ENCODE measurements around the gene CERKL.
A peak's percentile ranks its signal among the peaks of the same experiment; 100 is the strongest.

Gene CERKL

GRCh38 chr2:181680937-181681811 is 24.3 kb upstream of the CERKL start:
- no peak overlapping the region for H3K14ac ChIP-seq (ENCODE audit: low read length)
- H2AK5ac ChIP-seq (ENCODE audit: low read depth, low read length), result no peak overlapping the region
- H3K4me1 ChIP-seq (ENCODE audit: control insufficient read depth in 2 of 2, insufficient read depth in 1 of 2, low read depth in 1 of 2, low read length in 2 of 2), result peaks cover 13 to 17% of the 10 kb centered on the region in 2 donors
- peak overlapping the region; percentile 23 to 45 for H3K4me3 ChIP-seq (ENCODE audit: low read length in 2 of 2)
- no peak overlapping the region for H3K4ac ChIP-seq (ENCODE audit: low read length)
- peak overlapping the region; percentile 70 for H2AFZ ChIP-seq (ENCODE audit: low read length)
- no CpG with 5 or more reads among the region's 38 CpGs for WGBS, 2 donors (ENCODE audit: extremely low coverage in 2 of 2, insufficient read length in 2 of 2, insufficient replicate concordance in 1 of 2)
- DNase-seq (ENCODE audit: low spot score), result no peak
- H3K9ac ChIP-seq (ENCODE audit: low read depth, low read length, poor library complexity), result no peak overlapping the region
- no peak overlapping the region for H3K27ac ChIP-seq (replicated peaks; ENCODE audit: low read length)
- peaks cover 30 to 95% (median 79%) of the 10 kb centered on the region in 3 experiments for H3K27me3 ChIP-seq (ENCODE audit: control insufficient read depth in 3 of 3, insufficient read depth in 3 of 3, low read depth in 1 of 3, low read length in 3 of 3)
- H2BK12ac ChIP-seq (ENCODE audit: low read length), result no peak overlapping the region
- H3K23ac ChIP-seq (ENCODE audit: low read depth, low read length, poor library complexity), result peak overlapping the region; percentile 16
- no peaks in the 10 kb centered on the region for H3K36me3 ChIP-seq (replicated peaks in 1 of 2; ENCODE audit: control insufficient read depth in 2 of 2, insufficient read depth in 2 of 2, low read length in 2 of 2)
- H4K8ac ChIP-seq (ENCODE audit: low read depth, low read length), result no peak overlapping the region
- H3K4me2 ChIP-seq (ENCODE audit: insufficient read depth, low read length, poor library complexity, severe bottlenecking), result peak overlapping the region; percentile 56
- no peak overlapping the region for H4K91ac ChIP-seq (ENCODE audit: low read depth, low read length, poor library complexity)
- H2BK5ac ChIP-seq (ENCODE audit: low read length), result no peak overlapping the region
- H3K18ac ChIP-seq (ENCODE audit: low read length), result no peak overlapping the region
- no peaks in the 10 kb centered on the region for H3K79me1 ChIP-seq (ENCODE audit: low read depth, low read length)
- H3K9me3 ChIP-seq (replicated peaks in 1 of 2; ENCODE audit: control insufficient read depth in 2 of 2, insufficient read depth in 1 of 2, low read depth in 1 of 2, low read length in 2 of 2), result peaks cover 2 to 6% of the 10 kb centered on the region in 2 donors
- H2BK120ac ChIP-seq (ENCODE audit: low read depth, low read length), result no peak overlapping the region
- no peak overlapping the region for H2BK15ac ChIP-seq (ENCODE audit: low read length)

DNA sequence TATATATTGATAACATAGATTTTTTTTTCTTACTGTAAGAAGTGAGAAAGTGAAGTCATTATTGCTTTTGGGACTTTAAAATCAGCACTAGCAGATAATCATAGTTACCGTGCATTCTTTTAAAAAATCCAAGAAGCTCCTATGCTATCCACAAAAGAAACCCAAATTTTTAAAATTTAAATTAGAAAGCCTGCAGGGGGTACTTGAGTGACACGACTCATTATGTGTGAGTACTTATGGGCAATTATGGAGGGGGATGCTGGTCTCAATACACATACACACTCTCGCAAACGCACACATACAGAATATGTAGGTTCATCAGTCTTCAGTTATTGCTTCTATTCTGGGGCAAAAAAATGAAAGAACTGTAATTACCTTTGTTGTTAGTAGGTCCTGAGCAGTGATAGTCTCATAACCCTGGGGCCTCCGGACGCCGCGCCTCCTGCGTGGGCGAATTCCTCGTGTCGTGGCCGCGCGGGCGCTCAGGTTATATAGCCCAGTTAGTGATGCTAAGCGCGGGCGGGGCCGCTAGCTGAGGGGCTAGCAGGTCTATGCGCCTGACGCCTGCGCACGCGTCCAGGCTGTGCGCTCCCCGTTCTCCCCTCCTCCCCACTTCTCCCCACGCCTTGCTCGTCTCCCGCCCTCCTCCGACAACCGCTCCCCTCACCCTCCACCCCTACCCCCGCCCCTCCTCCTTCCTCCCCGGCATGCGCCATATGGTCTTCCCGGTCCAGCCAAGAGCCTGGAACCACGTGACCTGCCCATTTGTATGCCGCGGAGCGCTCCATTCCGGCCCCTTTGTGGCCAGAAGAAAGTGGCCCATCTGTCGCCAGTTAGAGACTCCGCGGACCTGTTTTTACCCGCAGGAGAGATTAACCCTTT is 23.4 kb upstream of the CERKL start, which contains the start of gene NEUROD1:
TSS of gene NEUROD1 (minus strand) at position 463 of the 882 bp plus-strand sequence. CDS start 1,657 bp downstream, outside the sequence.
- no peaks in the 10 kb centered on the region for H3K36me3 ChIP-seq (replicated peaks in 1 of 2; ENCODE audit: control insufficient read depth in 2 of 2, insufficient read depth in 2 of 2, low read length in 2 of 2)
- WGBS, 2 donors (ENCODE audit: extremely low coverage in 2 of 2, insufficient read length in 2 of 2, insufficient replicate concordance in 1 of 2), result no CpG with 5 or more reads among the region's 45 CpGs

DNA sequence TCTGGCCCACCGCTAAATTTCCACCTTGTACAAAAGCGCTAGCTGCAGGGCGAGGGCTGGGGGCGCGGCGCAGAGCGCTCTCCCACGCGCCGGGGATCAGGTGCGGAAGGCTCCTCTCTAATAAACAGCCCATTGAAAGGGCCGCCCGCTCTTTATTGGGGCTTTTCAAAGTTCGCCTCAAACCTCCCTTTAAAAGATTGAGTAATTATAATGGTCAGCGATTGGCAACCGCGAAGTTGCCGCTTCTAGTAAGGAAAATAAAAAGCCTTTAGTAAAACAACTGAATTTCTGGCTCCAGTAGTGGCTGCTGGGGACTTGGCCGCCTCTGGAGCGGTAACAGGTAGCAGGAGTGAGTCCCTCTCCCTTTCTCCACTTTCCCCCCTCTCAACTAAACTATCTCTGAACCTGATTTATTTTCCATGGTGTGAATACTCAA is 22.7 kb upstream of the CERKL start:
- no CpG with 5 or more reads among the region's 20 CpGs for WGBS, 2 donors (ENCODE audit: extremely low coverage in 2 of 2, insufficient read length in 2 of 2, insufficient replicate concordance in 1 of 2)
- no peak overlapping the region for H3K4me3 ChIP-seq (ENCODE audit: low read length in 2 of 2)
- DNase-seq (ENCODE audit: low spot score), result no peak

More for the DNA sequence above, 23.4 kb upstream of the CERKL start, which contains the start of gene NEUROD1:
- Histone ChIP-seq H2BK12ac (ENCODE audit: low read length) (no peak within 1 kb of the TSS), H2AK5ac (ENCODE audit: low read depth, low read length) (no peak within 1 kb of the TSS), H3K14ac (ENCODE audit: low read length) (no peak within 1 kb of the TSS), H2AFZ (ENCODE audit: low read length) (peak within 1 kb of the TSS; percentile 70), H3K4me2 (ENCODE audit: insufficient read depth, low read length, poor library complexity, severe bottlenecking) (peak within 1 kb of the TSS; percentile 56), H3K4me3 (ENCODE audit: low read length in 2 of 2) (peak within 1 kb of the TSS; percentile 23 to 45), H3K27ac (replicated peaks; ENCODE audit: low read length) (no peak within 1 kb of the TSS), H4K8ac (ENCODE audit: low read depth, low read length) (no peak within 1 kb of the TSS), H2BK15ac (ENCODE audit: low read length) (no peak within 1 kb of the TSS), H3K27me3 (ENCODE audit: control insufficient read depth in 3 of 3, insufficient read depth in 3 of 3, low read depth in 1 of 3, low read length in 3 of 3) (peaks cover 30 to 94% (median 77%) of the 10 kb centered on the region in 3 experiments), H3K79me1 (ENCODE audit: low read depth, low read length) (no peaks in the 10 kb centered on the region), H3K4me1 (ENCODE audit: control insufficient read depth in 2 of 2, insufficient read depth in 1 of 2, low read depth in 1 of 2, low read length in 2 of 2) (peaks cover 13 to 17% of the 10 kb centered on the region in 2 donors), H2BK5ac (ENCODE audit: low read length) (no peak within 1 kb of the TSS), H2BK120ac (ENCODE audit: low read depth, low read length) (no peak within 1 kb of the TSS), H3K23ac (ENCODE audit: low read depth, low read length, poor library complexity) (peak within 1 kb of the TSS; percentile 16), H3K18ac (ENCODE audit: low read length) (no peak within 1 kb of the TSS), H3K4ac (ENCODE audit: low read length) (no peak within 1 kb of the TSS), H3K9me3 (replicated peaks in 1 of 2; ENCODE audit: control insufficient read depth in 2 of 2, insufficient read depth in 1 of 2, low read depth in 1 of 2, low read length in 2 of 2) (peaks cover 2 to 6% of the 10 kb centered on the region in 2 donors), H4K91ac (ENCODE audit: low read depth, low read length, poor library complexity) (no peak within 1 kb of the TSS), H3K9ac (ENCODE audit: low read depth, low read length, poor library complexity) (no peak within 1 kb of the TSS)
- DNase-seq (ENCODE audit: low spot score), result no peak

More for the DNA sequence above, 22.7 kb upstream of the CERKL start:
- peaks cover 2 to 6% of the 10 kb centered on the region in 2 donors for H3K9me3 ChIP-seq (replicated peaks in 1 of 2; ENCODE audit: control insufficient read depth in 2 of 2, insufficient read depth in 1 of 2, low read depth in 1 of 2, low read length in 2 of 2)
- H3K23ac ChIP-seq (ENCODE audit: low read depth, low read length, poor library complexity), result no peak overlapping the region
- H3K79me1 ChIP-seq (ENCODE audit: low read depth, low read length), result no peaks in the 10 kb centered on the region
- no peaks in the 10 kb centered on the region for H3K36me3 ChIP-seq (replicated peaks in 1 of 2; ENCODE audit: control insufficient read depth in 2 of 2, insufficient read depth in 2 of 2, low read length in 2 of 2)
- no peak overlapping the region for H4K8ac ChIP-seq (ENCODE audit: low read depth, low read length)
- no peak overlapping the region for H2AFZ ChIP-seq (ENCODE audit: low read length)
- no peak overlapping the region for H3K9ac ChIP-seq (ENCODE audit: low read depth, low read length, poor library complexity)
- H2BK120ac ChIP-seq (ENCODE audit: low read depth, low read length), result no peak overlapping the region
- peaks cover 29 to 94% (median 70%) of the 10 kb centered on the region in 3 experiments for H3K27me3 ChIP-seq (ENCODE audit: control insufficient read depth in 3 of 3, insufficient read depth in 3 of 3, low read depth in 1 of 3, low read length in 3 of 3)
- H3K4me2 ChIP-seq (ENCODE audit: insufficient read depth, low read length, poor library complexity, severe bottlenecking), result no peak overlapping the region
- peaks cover 13% of the 10 kb centered on the region in 2 donors for H3K4me1 ChIP-seq (ENCODE audit: control insufficient read depth in 2 of 2, insufficient read depth in 1 of 2, low read depth in 1 of 2, low read length in 2 of 2)
- no peak overlapping the region for H3K14ac ChIP-seq (ENCODE audit: low read length)
- no peak overlapping the region for H3K4ac ChIP-seq (ENCODE audit: low read length)
- H2BK12ac ChIP-seq (ENCODE audit: low read length), result no peak overlapping the region
- H3K18ac ChIP-seq (ENCODE audit: low read length), result no peak overlapping the region
- no peak overlapping the region for H4K91ac ChIP-seq (ENCODE audit: low read depth, low read length, poor library complexity)
- no peak overlapping the region for H3K27ac ChIP-seq (replicated peaks; ENCODE audit: low read length)
- H2AK5ac ChIP-seq (ENCODE audit: low read depth, low read length), result no peak overlapping the region
- H2BK5ac ChIP-seq (ENCODE audit: low read length), result no peak overlapping the region
- H2BK15ac ChIP-seq (ENCODE audit: low read length), result no peak overlapping the region

All from neuronal stem cell (in vitro differentiated cells).